DOHH2 (cell line): ENCODE data around the gene SP2.

Source experiments
- CTCF ChIP-seq: fragments of 200-600 bp; sonication (generic); IDR thresholded peaks from one replicate; pipeline ENCODE4 v1.5.1; 2014; ENCODE audit warnings: antibody characterized with exemption, mild to moderate bottlenecking, low read depth, low read length; ENCODE audit not compliant: poor library complexity, severe bottlenecking
- EZH2phosphoT487 ChIP-seq: fragments of 200-600 bp; sonication (generic); IDR thresholded peaks from 2 replicates; pipeline ENCODE4 v1.6.1; 2017; ENCODE audit warnings: borderline replicate concordance, mild to moderate bottlenecking, antibody characterized with exemption, low read length, moderate library complexity, mixed read lengths

DNA sequence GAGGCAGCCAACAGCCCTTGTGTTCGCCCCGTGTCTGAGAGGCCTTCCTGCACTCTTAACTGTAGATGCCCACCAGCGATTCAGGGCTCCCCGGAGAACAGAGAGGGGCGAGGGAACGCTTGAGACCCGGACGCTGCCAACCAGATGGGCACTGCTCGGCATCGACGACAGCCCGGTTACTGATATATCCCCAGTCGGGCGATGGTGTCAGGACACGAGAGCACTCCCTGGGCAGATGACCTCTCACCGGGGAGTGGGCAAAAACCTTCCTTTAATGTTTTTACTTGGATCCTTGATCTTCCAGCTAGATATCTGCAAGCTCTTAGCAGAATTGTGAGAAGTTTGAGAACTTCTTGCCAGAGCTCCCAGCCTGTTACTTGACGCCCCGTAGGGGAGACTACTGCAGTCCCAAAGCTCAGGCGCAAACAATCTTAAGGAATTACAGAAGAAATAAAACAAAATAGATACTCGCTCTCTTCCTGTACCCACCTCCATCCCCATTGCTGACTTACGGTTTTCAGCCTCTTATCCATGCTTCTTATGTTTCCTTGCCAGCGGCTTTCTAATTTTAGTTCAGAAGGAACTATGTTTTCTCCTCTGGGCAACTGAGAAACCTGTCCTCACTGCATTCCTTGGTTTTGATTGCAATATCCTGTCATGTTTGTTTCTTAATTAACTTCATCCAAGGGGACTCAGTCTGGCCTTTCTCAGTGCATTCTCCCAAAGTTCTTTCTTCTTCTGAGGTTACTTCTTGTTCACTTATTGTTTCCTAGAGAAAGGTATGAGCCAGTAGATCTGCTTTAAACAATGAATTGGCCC is 845 bp downstream of the SP2 start:
- no peak for TF ChIP-seq EZH2phosphoT487
- TF ChIP-seq CTCF, result no peak
